IMR-90 (cell line): ENCODE measurements around the gene MAFG. TPM values are rescaled to one million over a fixed set of nuclear protein-coding genes. Genes with fewer than 3 reads are reported as not detected.

ENCODE experiments used
- ATAC-seq: fragments of 200-7000 bp; cut with Tn5 transposase; 2 replicates; pipeline ENCODE4 v1.9.1; 2020; ENCODE audit warnings: low read depth, mild to moderate bottlenecking, moderate library complexity
- BruUV-seq: library from RNA; stranded (reverse); fragments of 400-500 nt; replicated peaks from 2 replicates; lab custom pipeline; 2021; lab: Mats Ljungman, UMichigan
- CTCF ChIA-PET: fragments of 300-600 bp; formaldehyde crosslinking; extraction: SDS; loops from one replicate; lab custom pipeline; 2021; ENCODE audit warnings: antibody characterized with exemption; lab: Yijun Ruan, JAX
- POLR2A ChIA-PET: fragments of 300-600 bp; sonication (Branson Sonifier 250); formaldehyde crosslinking; loops from one replicate; lab custom pipeline; 2022; ENCODE audit warnings: antibody characterized with exemption; ENCODE audit not compliant: unreplicated experiment; lab: Charles Lee
- DNase-seq: peaks from one replicate; pipeline ENCODE4 v3.0.0; 2013
- H2AFZ ChIP-seq: replicated peaks from 2 replicates; pipeline ENCODE3; 2013; ENCODE audit warnings: low read length, mild to moderate bottlenecking; ENCODE audit not compliant: poor library complexity
- H2AK5ac ChIP-seq: 2 replicates; pipeline ENCODE4 v1.6.1; 2013; ENCODE audit warnings: low read depth, low read length, inconsistent platforms
- H2AK9ac ChIP-seq: replicated peaks from 2 replicates; pipeline ENCODE3; 2013; ENCODE audit warnings: mild to moderate bottlenecking, low read depth, low read length, moderate library complexity; ENCODE audit not compliant: poor library complexity
- H2BK120ac ChIP-seq: 2 replicates; pipeline ENCODE4 v1.6.1; 2013; ENCODE audit warnings: low read depth, low read length, inconsistent platforms
- H2BK15ac ChIP-seq: 3 replicates; pipeline ENCODE4 v1.6.1; 2013; ENCODE audit warnings: low read depth, low read length, inconsistent platforms
- H2BK20ac ChIP-seq: 2 replicates; pipeline ENCODE4 v1.6.1; 2013; ENCODE audit warnings: low read depth, mild to moderate bottlenecking, inconsistent platforms, low read length, moderate library complexity
- H2BK5ac ChIP-seq: 2 replicates; pipeline ENCODE4 v1.6.1; 2013; ENCODE audit warnings: mild to moderate bottlenecking, low read depth, low read length, inconsistent platforms; ENCODE audit not compliant: poor library complexity, severe bottlenecking
- H3K14ac ChIP-seq: replicated peaks from 2 replicates; pipeline ENCODE4 v1.6.1; 2013; ENCODE audit warnings: low read depth, low read length, inconsistent platforms
- H3K18ac ChIP-seq: 2 replicates; pipeline ENCODE4 v1.6.1; 2013; ENCODE audit warnings: low read depth, low read length, control low read depth
- H3K23ac ChIP-seq: 2 replicates; pipeline ENCODE4 v1.6.1; 2013; ENCODE audit warnings: low read depth, low read length, inconsistent platforms
- H3K27ac ChIP-seq: 2 replicates; pipeline ENCODE4 v1.5.1; 2013; ENCODE audit warnings: mild to moderate bottlenecking, control low read depth, low read length; ENCODE audit not compliant: insufficient read depth
- H3K27me3 ChIP-seq: 2 replicates; pipeline ENCODE4 v1.6.1; 2013; ENCODE audit warnings: low read length; ENCODE audit not compliant: control insufficient read depth, insufficient read depth
- H3K36me3 ChIP-seq: 2 replicates; pipeline ENCODE4 v1.6.1; 2013; ENCODE audit warnings: low read length, mixed read lengths; ENCODE audit not compliant: control insufficient read depth, insufficient read depth
- H3K4ac ChIP-seq: 2 replicates; pipeline ENCODE4 v1.6.1; 2013; ENCODE audit warnings: low read depth, low read length, inconsistent platforms
- H3K4me1 ChIP-seq: 2 replicates; pipeline ENCODE4 v1.6.1; 2013; ENCODE audit warnings: low read length, mixed read lengths; ENCODE audit not compliant: control insufficient read depth, insufficient read depth
- H3K4me2 ChIP-seq: 2 replicates; pipeline ENCODE4 v1.6.1; 2013; ENCODE audit warnings: low read depth, mild to moderate bottlenecking, control low read depth, low read length, moderate library complexity
- H3K4me3 ChIP-seq: 2 replicates; pipeline ENCODE4 v1.5.1; 2013; ENCODE audit warnings: low read depth, mild to moderate bottlenecking, control low read depth, low read length, moderate library complexity; ENCODE audit not compliant: insufficient read depth
- H3K56ac ChIP-seq: 2 replicates; pipeline ENCODE4 v1.6.1; 2013; ENCODE audit warnings: low read length, inconsistent platforms; ENCODE audit not compliant: insufficient read depth; ENCODE audit errors: extremely low read depth
- H3K79me1 ChIP-seq, 2 experiments: 2 replicates each; pipeline ENCODE4 v1.6.1; 2013; ENCODE audit warnings: low read length in 2 of 2, inconsistent platforms in 1 of 2, low read depth in 1 of 2
- H3K9ac ChIP-seq: 2 replicates; pipeline ENCODE4 v1.6.1; 2013; ENCODE audit warnings: low read depth, low read length, control low read depth
- H3K9me1 ChIP-seq: 2 replicates; pipeline ENCODE4 v1.6.1; 2013; ENCODE audit warnings: low read length, inconsistent platforms; ENCODE audit not compliant: insufficient read depth
- H3K9me3 ChIP-seq: 2 replicates; pipeline ENCODE4 v1.6.1; 2013; ENCODE audit warnings: low read length; ENCODE audit not compliant: control insufficient read depth, insufficient read depth
- H4K20me1 ChIP-seq: 2 replicates; pipeline ENCODE4 v1.6.1; 2013; ENCODE audit warnings: low read length, inconsistent platforms; ENCODE audit not compliant: insufficient read depth
- H4K5ac ChIP-seq: 2 replicates; pipeline ENCODE4 v1.6.1; 2013; ENCODE audit warnings: mild to moderate bottlenecking, low read depth, low read length, control low read depth
- H4K8ac ChIP-seq, 2 experiments: 2 replicates each; pipeline ENCODE4 v1.6.1; 2013; ENCODE audit warnings: low read depth in 2 of 2, low read length in 2 of 2, control low read depth in 1 of 2, inconsistent platforms in 1 of 2
- H4K91ac ChIP-seq: 2 replicates; pipeline ENCODE4 v1.6.1; 2013; ENCODE audit warnings: low read depth, low read length, inconsistent platforms; ENCODE audit not compliant: insufficient read depth
- CTCF ChIP-seq: conservative IDR thresholded peaks from 2 replicates; pipeline ENCODE4 v1.5.1; 2012; ENCODE audit warnings: mild to moderate bottlenecking, low read depth, low read length, improper control_type of control experiment
- ELK1 ChIP-seq: fragments of 150-350 bp; IDR thresholded peaks from 2 replicates; pipeline ENCODE4 v1.6.1; 2016; ENCODE audit warnings: low read depth, mild to moderate bottlenecking, low read length, moderate library complexity, borderline replicate concordance
- MAFK ChIP-seq: IDR thresholded peaks from 2 replicates; pipeline ENCODE4 v1.6.1; 2012; ENCODE audit warnings: low read depth, low read length, improper control_type of control experiment
- MAZ ChIP-seq: IDR thresholded peaks from 2 replicates; pipeline ENCODE4 v1.6.1; 2012; ENCODE audit warnings: low read depth, mild to moderate bottlenecking, low read length, improper control_type of control experiment, moderate library complexity, borderline replicate concordance
- POLR2A ChIP-seq: IDR thresholded peaks from 2 replicates; pipeline ENCODE4 v1.6.1; 2012; ENCODE audit warnings: mild to moderate bottlenecking, low read depth, low read length
- RFX5 ChIP-seq: IDR thresholded peaks from 2 replicates; pipeline ENCODE4 v1.8.0; 2012; ENCODE audit warnings: low read depth, mild to moderate bottlenecking, low read length, moderate library complexity
- USF2 ChIP-seq: fragments of 150-350 bp; IDR thresholded peaks from 2 replicates; pipeline ENCODE4 v1.6.1; 2017; ENCODE audit warnings: mild to moderate bottlenecking, antibody characterized with exemption, low read length, low read depth
- WGBS, 2 experiments: methylation state at CpG; one replicate each; pipeline versions ENCODE4 v1.1.5 to v1.1.7; 2013; ENCODE audit warnings: missing lambda C conversion rate in 2 of 2; ENCODE audit not compliant: insufficient read length in 1 of 2; ENCODE audit errors: extremely low coverage in 2 of 2; 5-methylcytosine and 5-hydroxymethylcytosine counted together
- dilution Hi-C: fragments of 300-500 bp; cut with HindIII; formaldehyde crosslinking; loops from one replicate; pipeline ENCODE4 v1.14.3; 2018; ENCODE audit warnings: low sequenced_read_pairs; ENCODE audit not compliant: unreplicated experiment
- in situ Hi-C: fragments of 300-500 bp; cut with MboI; formaldehyde crosslinking; loops from 3 replicates; pipeline ENCODE4 v1.14.3; 2019; ENCODE audit warnings: low sequenced_read_pairs, inconsistent platforms, mixed read lengths
- intact Hi-C: fragments of 100-400 bp; cut with micrococcal nuclease; formaldehyde crosslinking; loops from 2 replicates; pipeline ENCODE4 v1.10.0; 2022
- polyA plus RNA-seq, 3 experiments: library from polyadenylated mRNA; depleted of rRNA; stranded (reverse); fragments of >200 nt; gene quantifications; 2 replicates each; pipeline ENCODE4 v1.2.3, GENCODE V29; 2012; ENCODE audit warnings: low replicate concordance in 1 of 3
- total RNA-seq: library from RNA; depleted of rRNA; stranded (reverse); fragments of >200 nt; gene quantifications from 2 replicates; pipeline ENCODE4 v1.2.3, GENCODE V29; 2012

Gene MAFG
- total and polyA plus RNA-seq, 2 of the 4 experiments (the other 2 are of a cell fraction): 6.1 to 15.4 TPM

- no peak overlapping the region for H2AFZ ChIP-seq
- TF ChIP-seq MAZ: no peak
- TF ChIP-seq POLR2A: no peak
- no peak for TF ChIP-seq USF2
- TF ChIP-seq RFX5: no peak
- TF ChIP-seq CTCF: no peak
- TF ChIP-seq ELK1: no peak
- TF ChIP-seq MAFK: no peak
- H3K14ac ChIP-seq: no peak overlapping the region
- H3K56ac ChIP-seq: no peak overlapping the region
- no peak overlapping the region for H4K5ac ChIP-seq
- H3K4me3 ChIP-seq: no peak overlapping the region
- dilution Hi-C loops (no loop called here), intact Hi-C loops (no loop called here), in situ Hi-C loops (no loop called here)
- H3K9me3 ChIP-seq: no peaks in the 10 kb centered on the region
- no peak overlapping the region for H2AK9ac ChIP-seq
- no peak for ATAC-seq
- H3K4me1 ChIP-seq: peaks cover 14% of the 10 kb centered on the region
- H3K36me3 ChIP-seq: peaks cover 35% of the 10 kb centered on the region
- 89% methylated on average over 3 of the region's 9 CpGs; no CpG with 5 or more reads in 1 of the 2 experiments for WGBS, 2 experiments
- no peak overlapping the region for H4K8ac ChIP-seq
- no peaks in the 10 kb centered on the region for H3K27me3 ChIP-seq
- H3K9me1 ChIP-seq: peaks cover 13% of the 10 kb centered on the region; the same call in 1 of the 2 replicates
- H3K23ac ChIP-seq: no peak overlapping the region
- no peak overlapping the region for H3K9ac ChIP-seq
- H2BK15ac ChIP-seq: no peak overlapping the region
- H2AK5ac ChIP-seq: no peak overlapping the region
- no peak overlapping the region for H3K4ac ChIP-seq
- POLR2A ChIA-PET: interaction anchor here (0.6 kb wide), 1 partner anchor 222 kb away, joined by 9 read pairs; no protein-coding TSS in a partner anchor
- peak overlapping the region; percentile 75 for H2BK5ac ChIP-seq
- CTCF ChIA-PET: no interaction called here
- H3K79me1 ChIP-seq: peaks cover 8 to 48% of the 10 kb centered on the region in 2 experiments; a peak in 3 of 4 replicates
- H3K27ac ChIP-seq: no peak overlapping the region
- peaks cover 26% of the 10 kb centered on the region for H4K20me1 ChIP-seq
- no peak overlapping the region for H3K18ac ChIP-seq
- DNase-seq: no peak
- no peak overlapping the region for H2BK20ac ChIP-seq
- BruUV-seq: no TSS peak
- H3K4me2 ChIP-seq: no peak overlapping the region
- H2BK120ac ChIP-seq: no peak overlapping the region
- H4K91ac ChIP-seq: no peak overlapping the region
Measured at GRCh38 chr17:81898885-81899284, 28.6 kb downstream of the MAFG start.
